Measurements from ENCODE around the gene REPS1.
"Not testable (repeated sequence)": the region's sequence is repeated elsewhere in the genome, so short reads cannot be mapped to it uniquely, and the experiment has no call there.

Gene REPS1, protein sequence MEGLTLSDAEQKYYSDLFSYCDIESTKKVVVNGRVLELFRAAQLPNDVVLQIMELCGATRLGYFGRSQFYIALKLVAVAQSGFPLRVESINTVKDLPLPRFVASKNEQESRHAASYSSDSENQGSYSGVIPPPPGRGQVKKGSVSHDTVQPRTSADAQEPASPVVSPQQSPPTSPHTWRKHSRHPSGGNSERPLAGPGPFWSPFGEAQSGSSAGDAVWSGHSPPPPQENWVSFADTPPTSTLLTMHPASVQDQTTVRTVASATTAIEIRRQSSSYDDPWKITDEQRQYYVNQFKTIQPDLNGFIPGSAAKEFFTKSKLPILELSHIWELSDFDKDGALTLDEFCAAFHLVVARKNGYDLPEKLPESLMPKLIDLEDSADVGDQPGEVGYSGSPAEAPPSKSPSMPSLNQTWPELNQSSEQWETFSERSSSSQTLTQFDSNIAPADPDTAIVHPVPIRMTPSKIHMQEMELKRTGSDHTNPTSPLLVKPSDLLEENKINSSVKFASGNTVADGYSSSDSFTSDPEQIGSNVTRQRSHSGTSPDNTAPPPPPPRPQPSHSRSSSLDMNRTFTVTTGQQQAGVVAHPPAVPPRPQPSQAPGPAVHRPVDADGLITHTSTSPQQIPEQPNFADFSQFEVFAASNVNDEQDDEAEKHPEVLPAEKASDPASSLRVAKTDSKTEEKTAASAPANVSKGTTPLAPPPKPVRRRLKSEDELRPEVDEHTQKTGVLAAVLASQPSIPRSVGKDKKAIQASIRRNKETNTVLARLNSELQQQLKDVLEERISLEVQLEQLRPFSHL

DNA sequence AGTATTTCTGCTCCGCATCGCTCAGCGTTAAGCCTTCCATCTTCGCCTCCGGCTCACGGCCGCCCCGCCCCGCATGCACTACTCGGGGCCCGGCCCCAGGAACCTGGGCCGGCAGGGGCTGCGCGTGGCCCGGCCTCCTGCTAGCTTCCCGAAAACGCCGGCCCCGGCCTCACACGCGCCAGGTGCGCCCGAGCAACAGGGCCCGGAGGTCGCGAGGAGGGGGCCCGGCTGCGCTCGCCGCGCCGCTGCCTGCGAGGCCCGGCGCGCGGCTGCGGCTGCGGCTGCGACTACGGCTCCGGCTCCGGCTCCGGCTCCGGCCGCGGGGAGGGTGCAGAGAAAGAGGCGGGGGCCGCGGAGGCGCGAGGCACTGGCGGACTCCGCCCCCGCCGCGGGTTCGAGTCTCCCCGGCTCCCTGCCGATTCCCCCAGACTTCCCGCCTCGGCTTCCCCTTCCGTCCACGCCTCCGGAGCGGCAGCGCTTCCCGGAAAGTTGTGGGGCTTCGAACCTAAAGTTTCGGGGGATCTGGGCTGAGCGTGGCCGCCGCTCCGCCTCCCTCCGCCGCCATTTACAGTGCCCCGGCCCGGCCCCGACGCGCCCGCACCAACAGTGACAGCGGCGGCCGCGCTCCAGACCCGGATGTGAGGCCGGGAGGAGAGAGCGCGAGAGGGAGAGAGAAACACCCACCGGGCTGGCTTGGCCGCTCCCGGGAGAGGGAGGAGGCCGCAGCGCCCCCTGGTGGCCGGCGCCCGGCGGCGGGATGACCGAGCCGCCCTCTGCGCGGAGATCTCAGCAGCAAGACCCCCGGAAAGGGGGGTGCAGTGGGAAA lies at the start of gene REPS1:
TSS of gene REPS1 (minus strand) at position 611 of the 826 bp plus-strand sequence. CDS start at position 40, 571 bp downstream.
- peak; percentile 83 to 89 for DNase-seq (ENCODE audit: low read depth in 1 of 2, low spot score in 1 of 2)

DNA sequence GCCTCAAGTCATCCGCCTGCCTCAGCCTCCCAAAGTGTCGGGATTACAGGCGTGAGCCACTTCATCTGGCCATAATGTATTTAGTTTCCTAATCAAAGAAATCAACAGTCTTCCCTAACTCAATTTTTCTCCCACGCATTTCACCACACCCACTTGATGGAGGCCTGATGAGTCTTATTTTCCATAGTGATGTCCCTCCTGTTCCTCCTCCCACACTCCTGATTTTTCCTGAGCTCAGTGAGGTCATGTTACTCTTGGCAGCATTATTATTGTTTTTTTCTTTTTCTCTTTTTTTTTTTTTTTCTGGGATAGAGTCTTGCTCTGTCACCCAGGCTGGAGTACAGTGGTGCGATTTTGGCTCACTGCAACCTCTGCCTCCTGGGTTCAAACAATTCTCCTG lies 49.4 kb upstream of the REPS1 start:
- no peak for DNase-seq (ENCODE audit: low read depth in 1 of 2, low spot score in 1 of 2)

DNA sequence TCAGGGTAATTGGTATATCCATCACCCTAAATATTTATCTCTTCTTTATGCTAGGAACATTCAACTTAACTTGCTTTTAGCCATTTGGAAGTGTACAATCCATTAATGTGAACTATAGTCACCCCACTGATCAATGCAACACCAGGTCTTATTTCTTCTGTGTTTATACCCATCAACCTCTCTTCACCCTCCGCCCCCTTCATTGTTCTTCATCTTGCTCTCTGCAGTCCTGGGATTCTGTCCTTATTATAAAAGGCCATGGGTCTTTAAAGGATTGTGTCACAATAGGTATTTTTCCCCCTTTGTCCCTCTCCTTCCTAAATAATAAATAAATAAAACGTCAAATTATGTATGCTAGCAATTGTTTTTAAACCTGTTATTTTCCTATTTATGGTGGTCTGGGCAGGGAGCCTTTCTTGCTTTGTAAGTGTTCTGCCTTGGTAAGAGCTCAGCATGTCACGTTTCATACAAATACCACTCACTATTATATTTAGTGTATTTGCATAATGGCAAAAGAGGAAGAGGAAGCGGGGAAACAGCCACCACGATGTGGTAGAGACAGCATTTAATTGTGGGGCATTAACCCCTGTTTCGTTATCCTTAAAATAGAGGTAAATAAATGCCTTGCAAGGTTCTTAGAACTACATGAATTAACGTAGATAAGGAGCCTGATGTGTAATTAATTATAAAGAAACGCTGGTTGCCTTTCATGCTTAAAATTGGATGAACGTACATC lies 42.3 kb upstream of the REPS1 start:
- DNase-seq (ENCODE audit: low read depth in 1 of 2, low spot score in 1 of 2), result no peak

DNA sequence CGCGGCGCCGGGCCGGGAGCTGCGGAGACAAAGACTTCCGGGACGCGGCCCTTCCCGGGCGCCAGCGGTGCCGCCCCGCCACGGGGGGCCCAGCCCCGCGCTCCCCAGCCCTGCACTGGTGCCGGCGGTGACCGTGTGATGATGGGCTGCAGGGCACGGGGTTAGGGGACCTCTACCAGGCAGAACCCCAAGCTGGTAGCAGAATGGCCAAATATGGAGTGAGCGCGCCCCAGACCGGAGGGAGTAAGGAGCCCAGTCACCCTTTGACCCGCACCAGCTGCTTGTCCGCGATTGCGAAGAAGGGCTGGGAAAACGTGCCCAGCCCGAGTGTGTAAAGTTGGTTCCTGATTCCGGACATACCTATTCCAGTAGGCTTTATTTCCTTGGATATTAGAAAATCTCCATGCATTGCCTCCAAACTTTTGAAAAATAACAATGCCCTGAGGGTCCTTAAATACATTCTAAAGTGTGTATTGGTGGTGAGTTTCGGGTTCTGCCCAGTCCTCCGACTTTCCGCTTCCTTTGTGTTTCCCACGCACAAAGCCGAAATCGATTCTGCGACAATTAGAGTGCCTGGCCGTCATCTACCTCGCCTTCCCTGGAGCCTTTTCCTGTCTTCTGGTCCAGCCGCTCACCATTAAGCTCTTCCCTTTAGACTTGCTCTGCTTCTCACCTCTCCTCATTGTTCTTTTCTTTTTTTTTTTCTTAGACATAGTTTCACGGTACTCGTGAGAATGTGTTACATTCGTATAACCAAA lies 41.6 kb upstream of the REPS1 start:
- peak in 1 of 2 donors; percentile 6 for DNase-seq (ENCODE audit: low read depth in 1 of 2, low spot score in 1 of 2)

DNA sequence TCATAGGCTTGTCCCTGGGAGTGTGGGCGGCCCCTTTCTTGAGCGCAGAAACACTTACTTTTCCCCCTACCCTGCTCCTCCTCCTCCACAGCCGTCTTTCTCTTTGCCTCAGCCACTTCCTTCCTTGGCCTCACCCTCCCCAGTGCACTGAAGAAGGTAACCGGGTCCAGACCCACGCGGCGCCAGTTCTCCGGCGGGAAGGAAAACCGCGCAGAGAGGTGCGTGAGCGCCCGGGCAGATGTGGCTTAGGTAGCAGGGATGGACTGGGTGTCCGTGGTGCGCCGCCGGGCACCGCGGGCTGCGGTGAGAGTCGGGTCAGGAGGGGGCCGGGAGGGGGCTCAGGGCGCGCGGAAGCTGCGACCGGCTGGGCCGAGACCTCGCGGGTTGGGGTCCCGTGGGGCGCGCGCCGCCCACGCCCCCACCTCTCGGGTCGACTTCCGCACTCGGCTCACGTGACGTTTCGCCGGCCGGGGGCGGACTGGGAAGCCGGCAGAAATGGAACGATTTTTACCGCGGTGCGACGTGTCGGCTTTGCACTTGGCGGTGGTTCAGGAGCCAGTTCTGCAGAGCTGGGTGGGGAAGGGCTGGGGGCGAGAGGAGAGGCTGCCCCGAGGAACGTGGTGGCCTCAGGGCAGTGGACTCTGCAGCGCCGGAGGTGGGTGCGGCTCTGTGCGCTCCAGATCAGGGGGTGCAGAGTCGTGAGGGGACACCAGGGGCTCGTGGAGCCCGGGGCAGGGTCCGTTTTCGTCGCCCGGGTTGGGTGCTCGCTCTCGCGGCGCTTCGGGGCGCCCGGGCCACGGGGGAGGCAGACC lies 40.8 kb upstream of the REPS1 start, which contains the start of gene ABRACL:
TSS of gene ABRACL (plus strand) at position 88 of the 812 bp plus-strand sequence. CDS start 5,416 bp downstream, outside the sequence.
- DNase-seq (ENCODE audit: low read depth in 1 of 2, low spot score in 1 of 2), result peak; percentile 55 to 61

DNA sequence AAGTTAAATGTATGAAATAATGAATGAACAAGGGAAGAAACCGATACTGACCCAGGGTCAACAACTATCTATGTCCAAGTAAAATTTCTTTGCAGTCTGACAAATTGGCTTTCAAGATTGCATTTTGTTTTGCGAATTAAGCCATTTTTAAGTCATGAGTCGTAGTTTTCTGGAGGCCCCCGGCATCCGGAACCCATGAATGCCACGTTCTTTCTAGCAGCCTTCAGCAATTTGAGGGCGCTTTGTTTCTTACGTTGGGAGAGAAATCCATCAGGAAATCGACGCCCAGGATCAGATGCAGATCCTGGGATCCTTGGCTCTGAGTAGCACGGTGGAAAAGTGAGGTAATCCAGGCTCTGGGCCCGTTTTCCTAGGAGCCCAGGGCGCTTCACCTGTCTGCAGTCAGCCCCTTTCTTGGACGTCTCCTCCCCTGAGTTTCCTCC lies 40.2 kb upstream of the REPS1 start:
- no peak for DNase-seq (ENCODE audit: low read depth in 1 of 2, low spot score in 1 of 2)

DNA sequence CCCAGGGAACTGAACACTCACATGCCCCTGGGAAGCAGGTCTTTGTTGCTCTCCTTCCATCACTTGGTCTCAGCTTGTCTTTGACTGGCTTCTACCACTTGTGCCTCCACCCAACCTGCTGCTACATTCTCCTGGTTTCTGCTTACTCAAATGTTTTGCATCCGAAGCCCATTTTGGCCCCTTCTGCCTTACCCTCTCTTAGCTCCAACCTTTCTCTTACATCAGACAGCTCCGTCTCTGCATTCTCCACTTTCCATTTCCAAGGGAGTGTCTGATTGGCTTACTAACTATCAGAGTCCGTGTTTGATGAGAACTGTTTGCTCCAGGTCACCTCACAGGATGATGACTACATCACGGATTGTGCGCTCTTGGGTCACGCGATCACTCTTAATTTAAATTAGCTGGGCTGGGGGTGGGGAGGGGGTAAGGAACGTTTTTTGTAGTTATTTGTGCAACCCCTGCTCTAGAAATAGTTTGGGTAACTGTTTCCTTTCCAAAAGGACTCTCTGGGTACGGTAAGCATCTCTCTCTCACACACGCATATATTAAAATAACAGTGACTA lies 39.6 kb upstream of the REPS1 start:
- DNase-seq (ENCODE audit: low read depth in 1 of 2, low spot score in 1 of 2), result peak in 1 of 2 donors; percentile 11

DNA sequence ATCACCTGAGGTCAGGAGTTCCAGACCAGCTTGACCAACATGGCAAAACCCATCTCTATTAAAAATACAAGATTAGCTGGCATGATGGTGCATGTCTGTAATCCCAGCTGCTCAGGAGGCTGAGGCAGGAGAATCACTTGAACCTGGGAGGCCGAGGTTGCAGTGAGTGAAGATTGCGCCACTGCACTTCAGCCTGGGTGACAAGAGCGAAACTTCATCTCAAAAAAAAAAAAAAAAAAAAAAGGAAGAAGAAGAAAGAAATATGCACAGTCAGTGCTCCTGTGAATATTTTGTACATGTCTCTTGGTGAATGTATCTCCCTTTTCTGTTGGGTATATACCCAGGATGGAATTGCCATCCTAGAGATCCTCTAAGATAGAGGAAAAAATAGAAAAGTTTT lies 37.4 kb upstream of the REPS1 start:
- DNase-seq (ENCODE audit: low read depth in 1 of 2, low spot score in 1 of 2), result not testable (repeated sequence)

DNA sequence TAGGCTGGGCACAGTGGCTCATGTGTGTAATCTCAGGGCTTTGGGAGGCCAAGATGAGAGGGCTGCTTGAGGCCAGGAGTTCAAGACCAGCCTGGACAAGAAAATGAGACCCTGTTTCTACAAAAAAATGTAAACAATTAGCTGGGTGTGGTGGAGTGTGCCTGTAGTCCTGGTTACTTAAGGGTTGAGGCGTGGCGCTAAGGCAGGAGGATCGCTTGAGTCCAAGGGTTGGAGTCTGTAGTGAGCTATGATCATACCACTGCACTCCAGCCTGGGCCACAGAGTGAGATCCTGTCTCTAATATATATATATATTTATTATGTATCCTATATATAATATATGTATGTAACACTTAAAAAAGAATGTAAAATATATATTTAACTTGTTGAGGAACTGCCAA lies 32.6 kb upstream of the REPS1 start:
- no peak for DNase-seq (ENCODE audit: low read depth in 1 of 2, low spot score in 1 of 2)

DNA sequence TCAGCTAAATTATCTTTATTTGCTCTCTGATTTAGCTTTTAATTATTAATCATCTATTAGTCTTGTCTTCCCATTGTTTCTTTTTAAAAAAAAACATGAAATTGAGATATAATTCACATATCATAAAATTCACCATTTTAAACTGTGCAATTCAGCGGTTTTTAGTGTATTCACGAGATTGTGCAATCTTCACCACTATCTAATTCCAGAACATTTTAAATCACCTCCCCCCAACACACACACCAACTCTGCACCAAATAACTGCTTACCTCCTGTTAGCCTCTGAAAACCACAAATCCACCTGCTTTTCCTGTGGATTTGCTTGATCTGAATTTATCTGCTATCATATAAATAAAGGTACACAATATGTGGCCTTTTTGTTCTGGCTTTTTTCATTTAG lies 31.7 kb upstream of the REPS1 start:
- no peak for DNase-seq (ENCODE audit: low read depth in 1 of 2, low spot score in 1 of 2)

DNA sequence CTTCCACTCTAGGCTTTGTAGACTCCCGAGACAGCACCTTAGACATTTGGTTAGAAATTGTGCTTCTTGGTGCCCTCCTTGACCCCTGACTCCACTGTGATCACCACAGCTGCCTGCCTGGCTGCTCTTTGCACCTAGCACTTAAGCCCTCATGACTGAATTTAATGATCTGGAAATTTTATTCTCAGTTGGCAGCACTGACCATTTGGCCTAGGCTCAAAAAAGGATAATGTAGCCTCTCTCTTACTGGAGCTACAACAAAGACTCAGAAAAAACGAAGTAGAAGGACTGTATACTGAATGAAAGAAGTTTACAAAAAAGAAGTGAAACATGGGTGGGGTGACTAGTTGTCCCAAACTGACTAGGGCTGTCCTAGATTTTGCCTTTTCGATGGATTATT lies 29.2 kb upstream of the REPS1 start:
- no peak for DNase-seq (ENCODE audit: low read depth in 1 of 2, low spot score in 1 of 2)

DNA sequence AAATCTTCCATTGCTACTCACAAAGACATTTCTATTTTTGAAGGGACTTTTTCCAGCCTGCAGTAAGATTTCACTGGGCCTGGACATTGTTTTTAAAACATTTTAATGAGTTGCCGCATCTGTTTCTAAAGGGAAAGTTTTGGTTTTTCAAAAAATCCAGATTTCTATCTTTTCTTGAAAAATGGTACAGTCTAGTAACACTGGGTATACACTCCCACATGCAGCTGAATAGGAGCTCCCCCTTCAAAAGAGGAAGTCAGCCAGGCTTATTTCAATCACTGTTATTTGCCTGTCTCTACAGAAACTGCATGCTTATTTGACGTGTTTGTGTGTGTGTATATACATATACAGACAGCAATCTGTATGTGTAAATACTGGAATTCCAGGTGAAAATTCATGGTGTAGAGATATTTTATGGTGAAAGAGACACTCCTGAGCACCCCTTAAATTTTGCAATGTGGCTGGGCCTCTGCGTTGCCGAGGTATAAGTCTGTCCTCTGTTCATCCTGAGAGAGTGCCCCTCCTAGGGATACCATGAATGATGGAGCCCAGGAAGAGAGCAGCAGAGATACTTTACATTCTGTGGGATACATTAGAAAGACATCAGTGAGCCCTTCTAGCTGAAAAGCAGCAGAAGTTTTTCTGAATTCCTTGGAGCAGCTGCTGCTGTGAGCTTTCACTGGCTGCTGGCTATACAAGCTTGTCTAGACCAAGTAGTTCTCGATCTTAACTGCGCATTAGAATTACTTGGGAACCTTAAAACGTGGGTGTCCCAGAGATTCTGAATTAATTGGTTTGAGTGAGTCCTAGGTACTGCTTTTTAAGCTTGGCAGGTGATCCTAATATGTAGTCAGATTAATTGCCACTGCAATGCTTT lies 28.5 kb upstream of the REPS1 start:
- no peak for DNase-seq (ENCODE audit: low read depth in 1 of 2, low spot score in 1 of 2)

DNA sequence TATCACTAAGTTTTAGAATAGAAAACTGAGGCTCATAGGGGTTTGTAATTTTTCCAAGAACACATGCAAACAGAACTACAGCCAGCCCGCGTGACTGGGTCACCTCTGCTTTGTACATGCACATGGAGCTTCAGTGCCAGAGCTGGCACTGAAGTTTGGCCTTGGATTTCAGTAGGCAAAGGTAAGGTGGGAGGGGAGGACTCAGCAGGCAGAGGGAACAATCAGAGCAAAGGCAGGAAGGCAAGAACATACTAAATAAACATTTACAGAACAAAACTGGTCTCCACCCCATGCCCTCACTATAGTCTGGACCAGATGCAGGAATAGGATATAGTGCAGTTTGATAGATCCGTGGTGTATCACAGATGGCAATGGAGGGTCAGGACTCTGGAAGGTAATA lies 26.9 kb upstream of the REPS1 start:
- no peak for DNase-seq (ENCODE audit: low read depth in 1 of 2, low spot score in 1 of 2)

DNA sequence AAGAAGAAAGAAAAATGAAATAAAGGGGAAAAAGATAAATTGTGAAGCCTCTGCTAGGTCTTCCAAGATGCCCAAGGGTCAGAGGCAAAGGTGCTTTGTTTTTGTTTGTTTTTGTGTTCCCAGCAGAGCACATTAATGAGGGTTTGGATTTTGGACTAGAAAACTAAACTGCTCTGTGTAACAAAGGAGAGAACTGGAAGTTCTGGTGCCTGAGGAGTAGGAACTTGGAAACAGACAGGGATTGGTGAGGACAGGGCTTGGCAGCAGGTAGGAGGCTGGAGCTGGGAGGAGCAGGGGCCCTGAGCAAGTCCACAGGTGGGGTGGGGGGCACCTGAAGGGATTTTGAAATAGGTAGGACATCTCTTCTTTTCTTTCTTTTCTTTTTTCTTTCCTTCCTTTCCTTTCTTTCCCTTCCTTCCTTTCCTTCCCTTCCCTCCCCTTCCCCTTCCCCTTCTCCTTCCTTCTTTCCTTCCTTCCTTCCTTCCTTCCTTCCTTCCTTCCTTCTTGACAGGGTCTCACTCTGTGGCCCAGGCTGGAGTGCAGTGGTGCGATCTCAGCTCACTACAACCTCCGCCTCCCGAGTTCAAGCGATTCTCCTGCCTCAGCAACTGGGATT lies 25.2 kb upstream of the REPS1 start:
- no peak for DNase-seq (ENCODE audit: low read depth in 1 of 2, low spot score in 1 of 2)

DNA sequence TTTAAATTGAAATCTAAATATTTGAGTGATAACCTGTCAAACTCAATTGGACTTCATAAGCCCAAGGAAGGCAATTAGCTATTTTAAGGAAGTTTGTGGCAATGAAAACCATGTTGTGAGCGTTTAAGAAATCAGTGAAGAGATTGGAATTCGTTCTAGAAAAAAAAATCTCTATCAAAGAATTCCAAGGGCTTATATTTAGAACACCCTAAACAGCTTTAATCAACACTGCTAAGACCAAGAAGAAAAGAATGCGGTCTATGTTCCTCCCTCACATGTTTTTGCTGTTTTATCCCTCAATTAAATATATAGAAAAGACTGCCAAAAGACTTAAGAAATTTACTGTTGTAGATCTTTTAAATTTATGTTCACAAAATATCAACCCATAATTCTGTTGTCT lies 23.9 kb upstream of the REPS1 start:
- no peak for DNase-seq (ENCODE audit: low read depth in 1 of 2, low spot score in 1 of 2)

DNA sequence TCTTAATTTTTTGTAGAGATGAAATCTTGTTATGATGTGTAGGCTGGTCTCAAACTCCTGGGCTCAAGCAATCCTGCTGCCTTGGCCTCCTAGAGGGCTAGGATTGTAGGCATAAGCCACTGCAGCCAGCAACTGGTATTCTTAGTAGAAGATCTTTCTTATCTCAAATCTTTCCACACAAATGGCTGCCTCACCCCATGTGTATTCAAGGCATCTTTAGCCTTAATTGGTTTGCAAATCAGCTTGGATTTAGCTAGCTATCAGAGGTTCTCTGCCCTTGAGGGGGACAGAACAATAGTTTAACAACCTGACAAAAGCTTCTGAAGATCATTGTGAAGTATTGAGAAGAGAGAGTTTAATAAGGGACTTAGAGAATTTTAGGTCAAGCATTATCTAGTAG lies 22.6 kb upstream of the REPS1 start:
- DNase-seq (ENCODE audit: low read depth in 1 of 2, low spot score in 1 of 2), result no peak

DNA sequence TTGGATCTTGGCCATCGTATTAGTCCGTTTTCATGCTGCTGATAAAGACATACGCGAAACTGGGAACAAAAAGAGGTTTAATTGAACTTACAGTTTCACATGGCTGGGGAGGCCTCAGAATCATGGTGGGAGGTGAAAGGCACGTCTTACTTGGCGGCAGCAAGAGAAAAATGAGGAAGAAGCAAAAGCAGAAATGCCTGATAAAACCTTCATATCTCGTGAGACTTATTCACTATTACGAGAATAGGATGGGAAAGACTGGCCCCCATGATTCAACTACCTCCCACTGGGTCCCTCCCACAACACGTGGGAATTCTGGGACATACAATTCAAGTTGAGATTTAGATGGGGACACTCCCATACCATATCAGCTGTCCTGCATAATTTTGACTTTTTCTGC lies 20.1 kb upstream of the REPS1 start:
- no peak for DNase-seq (ENCODE audit: low read depth in 1 of 2, low spot score in 1 of 2)
